HG02798 (cell line): ENCODE results near the gene AHSA1.
"Not testable (repeated sequence)": the region's sequence is repeated elsewhere in the genome, so short reads cannot be mapped to it uniquely, and the experiment has no call there.

Experiments used
- ATAC-seq: cut with Tn5 transposase; IDR thresholded peaks from one replicate; pipeline ENCODE4 v1.9.1; 2021; ENCODE audit warnings: mild to moderate bottlenecking; ENCODE audit not compliant: unreplicated experiment, poor library complexity

AHSA1 gene

GRCh38 chr14:77457522-77458248 lies at the start of gene AHSA1, which contains the start of gene VIPAS39:
Gene AHSA1, plus strand, starts transcription at chr14:77458093. Its CDS starts 97 bp downstream, at chr14:77458190.
Gene VIPAS39, minus strand, starts transcription at chr14:77457601. Its CDS starts 3,499 bp downstream, at chr14:77454102.
- ATAC-seq = peak; percentile 93

- no peak for ATAC-seq
These were observed 48.8 kb upstream of the AHSA1 start for GRCh38 chr14:77409131-77409533.

DNA sequence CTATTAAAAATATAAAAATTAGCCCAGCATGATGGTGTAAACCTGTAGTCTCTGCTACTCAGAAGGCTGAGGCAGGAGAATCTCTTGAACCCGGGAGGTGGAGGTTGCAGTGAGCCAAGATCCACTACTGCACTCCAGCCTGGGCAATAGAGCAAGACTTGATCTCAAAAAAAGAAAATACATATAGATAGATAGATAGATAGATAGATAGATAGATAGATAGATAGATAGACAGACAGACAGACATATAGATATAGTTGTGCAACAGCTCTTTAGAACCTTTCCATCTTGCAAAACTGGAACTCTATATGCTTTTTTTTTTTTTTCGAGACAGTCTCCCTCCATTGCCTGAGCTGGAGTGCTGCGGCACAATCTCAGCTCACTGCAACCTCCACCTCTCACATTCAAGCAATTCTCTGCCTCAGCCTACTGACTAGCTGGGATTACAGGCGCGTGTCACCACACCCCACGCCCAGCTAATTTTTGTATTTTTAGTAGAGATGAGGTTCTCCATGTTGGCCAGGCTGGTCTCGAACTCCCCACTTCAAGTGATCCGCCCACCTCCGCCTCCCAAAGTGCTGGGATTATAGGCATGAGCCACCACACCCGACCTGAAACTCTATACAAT lies 42.4 kb upstream of the AHSA1 start:
- ATAC-seq = not testable (repeated sequence)

DNA sequence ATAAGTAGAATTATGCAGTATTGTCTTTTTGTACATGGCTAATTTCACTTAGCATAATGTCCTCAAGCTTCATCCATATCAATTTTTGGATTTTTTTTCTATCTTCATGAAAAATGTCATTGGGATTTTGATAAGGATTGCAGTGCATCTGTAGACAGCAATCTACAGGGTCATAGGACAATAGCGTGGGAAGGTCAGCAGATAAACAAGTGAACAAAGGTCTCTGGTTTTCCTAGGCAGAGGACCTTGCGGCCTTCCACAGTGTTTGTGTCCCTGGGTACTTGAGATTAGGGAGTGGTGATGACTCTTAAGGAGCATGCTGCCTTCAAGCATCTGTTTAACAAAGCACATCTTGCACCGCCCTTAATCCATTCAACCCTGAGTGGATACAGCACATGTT lies 41.8 kb upstream of the AHSA1 start:
- ATAC-seq = not testable (repeated sequence)

- ATAC-seq = no peak
These were observed 41.1 kb upstream of the AHSA1 start for GRCh38 chr14:77416836-77417235.

GRCh38 chr14:77421201-77421600 lies 36.7 kb upstream of the AHSA1 start:
- no peak for ATAC-seq

- ATAC-seq = no peak
These were observed 34.5 kb upstream of the AHSA1 start, which contains the start of gene NOXRED1 for GRCh38 chr14:77423423-77423822. Gene NOXRED1, minus strand, starts transcription at chr14:77423523. Its CDS starts 634 bp downstream, at chr14:77422889.

DNA sequence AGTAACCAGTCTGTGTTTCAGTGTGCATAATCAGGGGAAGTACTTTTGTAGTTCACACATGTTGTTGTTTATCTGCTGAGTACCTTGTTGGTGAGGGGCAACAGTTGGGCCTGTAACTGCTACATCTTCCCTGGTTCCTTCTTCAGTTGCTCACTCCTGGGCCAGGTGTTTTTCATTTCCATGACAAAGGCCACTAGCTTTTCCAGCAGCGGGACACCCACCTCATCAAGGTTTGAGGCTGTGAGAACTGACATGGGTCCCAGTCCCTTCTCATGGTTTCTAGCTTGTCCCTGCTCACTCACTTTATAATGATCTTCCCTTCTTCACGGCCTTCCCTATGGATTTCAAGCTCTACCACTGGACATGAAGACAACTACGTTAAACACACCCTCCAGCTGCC lies 33.0 kb upstream of the AHSA1 start:
- no peak for ATAC-seq

DNA sequence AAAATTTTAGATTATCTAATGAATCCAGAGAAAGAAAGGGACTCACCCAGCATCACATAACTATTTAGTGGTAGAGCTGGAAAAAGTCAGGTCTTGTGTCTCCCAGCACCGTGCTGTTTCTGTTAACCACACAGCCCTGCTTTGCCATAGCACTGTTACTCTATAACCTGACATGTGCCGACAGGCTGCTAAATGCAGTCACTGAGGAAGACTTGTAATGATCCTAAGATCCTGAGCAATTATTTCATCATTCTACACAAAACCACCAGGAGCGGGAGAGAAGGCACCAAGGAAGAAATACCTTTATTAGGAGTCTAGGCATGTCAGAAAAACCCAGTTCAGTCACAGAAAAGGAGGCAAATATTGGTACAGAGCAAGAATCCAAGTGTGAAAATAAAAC lies 31.5 kb upstream of the AHSA1 start:
- ATAC-seq = no peak

GRCh38 chr14:77436042-77436441 lies 21.9 kb upstream of the AHSA1 start:
- no peak for ATAC-seq

GRCh38 chr14:77438596-77438995 lies 19.3 kb upstream of the AHSA1 start:
- ATAC-seq = no peak

- no peak for ATAC-seq
These were observed 18.0 kb upstream of the AHSA1 start for GRCh38 chr14:77439861-77440260.

- ATAC-seq = no peak
These were observed 15.7 kb upstream of the AHSA1 start for GRCh38 chr14:77442196-77442595.

GRCh38 chr14:77455966-77456640 lies 1.8 kb upstream of the AHSA1 start:
- ATAC-seq = no peak

DNA sequence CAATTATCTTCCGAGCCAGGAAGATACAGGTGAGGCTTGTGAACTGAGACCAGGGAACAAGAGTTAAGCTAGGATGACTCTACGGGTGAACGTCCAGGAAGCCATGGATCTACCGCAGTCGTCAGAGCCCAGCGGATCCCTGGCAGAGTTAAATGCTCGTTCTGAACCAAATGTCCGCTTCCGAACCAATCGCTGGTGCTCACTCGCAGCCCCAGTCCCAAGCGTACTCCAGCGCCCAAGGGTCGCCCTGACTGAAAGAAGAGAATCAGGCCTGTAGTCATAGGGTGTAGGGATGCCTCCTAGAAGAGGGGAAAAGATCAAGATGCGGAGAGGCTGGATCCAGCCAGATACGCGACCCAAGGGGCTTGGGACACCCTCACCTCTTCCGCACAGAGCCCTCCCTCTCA lies 775 bp upstream of the AHSA1 start:
- no peak for ATAC-seq

GRCh38 chr14:77458249-77458950 lies 507 bp downstream of the AHSA1 start:
- ATAC-seq = peak; percentile 19

- ATAC-seq = no peak
These were observed 1.3 kb downstream of the AHSA1 start for GRCh38 chr14:77459072-77459723.

- ATAC-seq = no peak
These were observed 9.9 kb downstream of the AHSA1 start for GRCh38 chr14:77467801-77468200.

DNA sequence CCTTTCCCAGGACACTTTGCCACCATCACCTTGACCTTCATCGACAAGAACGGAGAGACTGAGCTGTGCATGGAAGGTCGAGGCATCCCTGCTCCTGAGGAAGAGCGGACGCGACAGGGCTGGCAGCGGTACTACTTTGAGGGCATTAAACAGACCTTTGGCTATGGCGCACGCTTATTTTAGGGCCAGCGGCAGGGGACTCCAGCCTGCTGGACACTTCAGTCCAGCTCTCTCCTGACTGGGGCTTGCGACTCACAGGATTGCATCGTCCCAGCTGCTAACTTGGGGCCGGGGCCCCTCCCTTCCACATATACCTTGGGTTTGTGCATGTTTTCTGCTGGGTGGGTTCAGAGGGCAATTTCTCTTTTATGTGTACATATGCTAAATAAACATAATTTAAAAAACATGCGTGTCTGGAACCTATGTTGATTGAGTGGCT lies 11.2 kb downstream of the AHSA1 start:
- ATAC-seq = no peak

- no peak for ATAC-seq
These were observed 11.6 kb downstream of the AHSA1 start for GRCh38 chr14:77469539-77469938.
